ENCODE data around the gene SLC10A7. TPM values are rescaled to one million over a fixed set of nuclear protein-coding genes. Genes with fewer than 3 reads are reported as not detected.

The SLC10A7 gene
- total and polyA plus RNA-seq, 9 of the 15 experiments (the other 6 are each of a cell fraction or from before 2014, with no cell fraction given), result 6.4 to 22.8 (median 16.1) TPM

- H3K79me2 ChIP-seq (ENCODE audit: control insufficient read depth, insufficient read depth, low read length), result no peaks in the 10 kb centered on the region
- H3K4me1 ChIP-seq (replicated peaks in 1 of 2; ENCODE audit: control insufficient read depth in 2 of 2, insufficient read depth in 2 of 2, low read length in 2 of 2), result no peaks in the 10 kb centered on the region
- H3K9me1 ChIP-seq (ENCODE audit: control insufficient read depth, insufficient read depth, low read length), result no peaks in the 10 kb centered on the region
- H3K9me3 ChIP-seq (replicated peaks; ENCODE audit: control insufficient read depth, insufficient read depth, low read depth, low read length), result no peaks in the 10 kb centered on the region
- POLR2A ChIA-PET, result interaction anchor here (0.7 kb wide), 1 partner anchor 108 kb away, joined by 3 read pairs; no protein-coding TSS in a partner anchor
- CTCF ChIA-PET (ENCODE audit: low intra/inter-chr PET ratio), result no interaction called here
- no peak overlapping the region for H2AFZ ChIP-seq (ENCODE audit: low read depth, low read length)
- H3K36me3 ChIP-seq (ENCODE audit: control insufficient read depth, insufficient read depth, low read length), result no peaks in the 10 kb centered on the region
- DNase-seq (ENCODE audit: extremely low read depth in 1 of 4, low spot score in 3 of 4) (no peak), ATAC-seq (no peak), FAIRE-seq (no peak)
- no TSS peak for BruUV-seq (replicated peaks)
- no peak overlapping the region for H3K27ac ChIP-seq (ENCODE audit: extremely low read depth, low read depth, low read length)
- H3K9ac ChIP-seq (ENCODE audit: insufficient read depth in 1 of 2, low read depth in 2 of 2, low read length in 2 of 2), result no peak overlapping the region
- H3K4me2 ChIP-seq (ENCODE audit: insufficient read depth, low read length), result no peak overlapping the region
- H3K4me3 ChIP-seq, result no peak overlapping the region
- no peaks in the 10 kb centered on the region for H3K27me3 ChIP-seq (ENCODE audit: control insufficient read depth in 2 of 2, insufficient read depth in 2 of 2, low read length in 2 of 2)
- intact Hi-C loops (cut with micrococcal nuclease), result no loop called here
- no peaks in the 10 kb centered on the region for H4K20me1 ChIP-seq (replicated peaks; ENCODE audit: control insufficient read depth, insufficient read depth, low read length)
- in situ Hi-C loops (cut with MboI), result no loop called here
- TF ChIP-seq HMGN3 (IDR thresholded peaks at IDR 0.05; ENCODE audit: borderline replicate concordance, extremely low read depth, insufficient read length, low read depth, low read length), result no peak
- no peak for TF ChIP-seq ZNF518B (CRISPR knock-in tag; IDR thresholded peaks at IDR 0.05)
- TF ChIP-seq, protein P1, sequence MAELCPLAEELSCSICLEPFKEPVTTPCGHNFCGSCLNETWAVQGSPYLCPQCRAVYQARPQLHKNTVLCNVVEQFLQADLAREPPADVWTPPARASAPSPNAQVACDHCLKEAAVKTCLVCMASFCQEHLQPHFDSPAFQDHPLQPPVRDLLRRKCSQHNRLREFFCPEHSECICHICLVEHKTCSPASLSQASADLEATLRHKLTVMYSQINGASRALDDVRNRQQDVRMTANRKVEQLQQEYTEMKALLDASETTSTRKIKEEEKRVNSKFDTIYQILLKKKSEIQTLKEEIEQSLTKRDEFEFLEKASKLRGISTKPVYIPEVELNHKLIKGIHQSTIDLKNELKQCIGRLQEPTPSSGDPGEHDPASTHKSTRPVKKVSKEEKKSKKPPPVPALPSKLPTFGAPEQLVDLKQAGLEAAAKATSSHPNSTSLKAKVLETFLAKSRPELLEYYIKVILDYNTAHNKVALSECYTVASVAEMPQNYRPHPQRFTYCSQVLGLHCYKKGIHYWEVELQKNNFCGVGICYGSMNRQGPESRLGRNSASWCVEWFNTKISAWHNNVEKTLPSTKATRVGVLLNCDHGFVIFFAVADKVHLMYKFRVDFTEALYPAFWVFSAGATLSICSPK (IDR thresholded peaks at IDR 0.05; ENCODE audit: borderline replicate concordance), result no peak
- TF ChIP-seq, protein P2, sequence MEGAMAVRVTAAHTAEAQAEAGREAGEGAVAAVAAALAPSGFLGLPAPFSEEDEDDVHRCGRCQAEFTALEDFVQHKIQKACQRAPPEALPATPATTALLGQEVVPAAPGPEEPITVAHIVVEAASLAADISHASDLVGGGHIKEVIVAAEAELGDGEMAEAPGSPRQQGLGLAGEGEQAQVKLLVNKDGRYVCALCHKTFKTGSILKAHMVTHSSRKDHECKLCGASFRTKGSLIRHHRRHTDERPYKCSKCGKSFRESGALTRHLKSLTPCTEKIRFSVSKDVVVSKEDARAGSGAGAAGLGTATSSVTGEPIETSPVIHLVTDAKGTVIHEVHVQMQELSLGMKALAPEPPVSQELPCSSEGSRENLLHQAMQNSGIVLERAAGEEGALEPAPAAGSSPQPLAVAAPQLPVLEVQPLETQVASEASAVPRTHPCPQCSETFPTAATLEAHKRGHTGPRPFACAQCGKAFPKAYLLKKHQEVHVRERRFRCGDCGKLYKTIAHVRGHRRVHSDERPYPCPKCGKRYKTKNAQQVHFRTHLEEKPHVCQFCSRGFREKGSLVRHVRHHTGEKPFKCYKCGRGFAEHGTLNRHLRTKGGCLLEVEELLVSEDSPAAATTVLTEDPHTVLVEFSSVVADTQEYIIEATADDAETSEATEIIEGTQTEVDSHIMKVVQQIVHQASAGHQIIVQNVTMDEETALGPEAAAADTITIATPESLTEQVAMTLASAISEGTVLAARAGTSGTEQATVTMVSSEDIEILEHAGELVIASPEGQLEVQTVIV (CRISPR knock-in tag; IDR thresholded peaks at IDR 0.05; ENCODE audit: borderline replicate concordance), result no peak
- TF ChIP-seq MEF2D (tag; conservative IDR thresholded peaks at IDR 0.05; ENCODE audit: low read depth), result no peak
- no peak for TF ChIP-seq MYBL2 (IDR thresholded peaks at IDR 0.05; ENCODE audit: low read depth)
- no peak for TF ChIP-seq MYBL2 (CRISPR knock-in tag; IDR thresholded peaks at IDR 0.05; ENCODE audit: borderline replicate concordance)
Observed at GRCh38 chr4:146310319-146311021, 211.3 kb downstream of the SLC10A7 start.

Data from K562 (cell line).